LNCaP clone FGC (cell line): ENCODE results near the gene NR4A3.

Experiments used
- DNase-seq: peaks from one replicate; pipeline ENCODE4 v3.0.0-alpha.2; 2011; ENCODE audit warnings: low read depth
- H3K4me3 ChIP-seq: 2 replicates; pipeline ENCODE4 v1.5.1; 2011; ENCODE audit warnings: mild to moderate bottlenecking, low read depth, low read length, control low read depth
- CTCF ChIP-seq: IDR thresholded peaks from 2 replicates; pipeline ENCODE4 v1.5.1; 2012; ENCODE audit warnings: mild to moderate bottlenecking; ENCODE audit not compliant: control insufficient read depth, insufficient read depth; ENCODE audit errors: extremely low read depth

NR4A3 gene

GRCh38 chr9:99822109-99822805, 572 bp downstream of the NR4A3 start:
- no peak for DNase-seq
- no peak for TF ChIP-seq CTCF

GRCh38 chr9:99822806-99823591, 1.3 kb downstream of the NR4A3 start:
- H3K4me3 ChIP-seq: no peak overlapping the region; the same call in 1 of the 2 replicates
- no peak for DNase-seq
- TF ChIP-seq CTCF: no peak

More at GRCh38 chr9:99822109-99822805, 572 bp downstream of the NR4A3 start:
- peak overlapping the region; percentile 89 for H3K4me3 ChIP-seq

- no peak overlapping the region for H3K4me3 ChIP-seq
- no peak for DNase-seq
- no peak for TF ChIP-seq CTCF
Measured at GRCh38 chr9:99823681-99824377, 2.1 kb downstream of the NR4A3 start.

- TF ChIP-seq CTCF: no peak
- H3K4me3 ChIP-seq: no peak overlapping the region
- DNase-seq: no peak
Measured at GRCh38 chr9:99824378-99825171, 2.9 kb downstream of the NR4A3 start.

GRCh38 chr9:99825172-99826046, 3.7 kb downstream of the NR4A3 start:
- no peak for TF ChIP-seq CTCF
- H3K4me3 ChIP-seq: no peak overlapping the region
- no peak for DNase-seq
